Neural cell (in vitro differentiated cells): ENCODE results near the gene C4BPA. TPM values are rescaled to one million over a fixed set of nuclear protein-coding genes. Genes with fewer than 3 reads are reported as not detected.

Source experiments
- H2AFZ ChIP-seq: fragments of 200-600, 300-800 bp; sonication (generic), shearing (Covaris generic); 2 replicates; pipeline ENCODE4 v1.6.0; 2014; ENCODE audit warnings: low read depth, mild to moderate bottlenecking, antibody characterized with exemption, low read length, moderate library complexity
- H3F3A ChIP-seq: fragments of 200-600 bp; shearing (Covaris generic); 2 replicates; pipeline ENCODE4 v1.6.1; 2016; ENCODE audit warnings: mild to moderate bottlenecking, moderate library complexity, mixed read lengths, antibody characterized with exemption, low read length; ENCODE audit not compliant: insufficient read depth, poor library complexity, severe bottlenecking
- H3K27ac ChIP-seq: fragments of 200-600, 300-800 bp; sonication (generic), shearing (Covaris generic); 2 replicates; pipeline ENCODE4 v1.5.1; 2014; ENCODE audit warnings: mild to moderate bottlenecking, low read length, moderate library complexity
- H3K27me3 ChIP-seq: fragments of 300-800, 200-600 bp; sonication (generic), shearing (Covaris generic); 2 replicates; pipeline ENCODE4 v1.6.0; 2014; ENCODE audit warnings: mild to moderate bottlenecking, low read depth, low read length, moderate library complexity; ENCODE audit not compliant: insufficient read depth
- H3K36me3 ChIP-seq: fragments of 300-800, 200-600 bp; sonication (generic), shearing (Covaris generic); 2 replicates; pipeline ENCODE4 v1.5.1; 2014; ENCODE audit warnings: mild to moderate bottlenecking, antibody characterized with exemption, low read length, moderate library complexity; ENCODE audit not compliant: insufficient read depth
- H3K4me2 ChIP-seq: fragments of 300-800, 200-600 bp; sonication (generic), shearing (Covaris generic); 2 replicates; pipeline ENCODE4 v1.6.0; 2014; ENCODE audit warnings: mild to moderate bottlenecking, low read length
- H3K4me3 ChIP-seq: fragments of 300-800, 200-600 bp; sonication (generic), shearing (Covaris generic); 2 replicates; pipeline ENCODE4 v1.5.1; 2014; ENCODE audit warnings: mild to moderate bottlenecking, low read length, moderate library complexity
- H3K79me2 ChIP-seq: fragments of 200-600 bp; shearing (Covaris generic); replicated peaks from 2 replicates; pipeline ENCODE4 v1.6.0; 2014; ENCODE audit warnings: mild to moderate bottlenecking, low read length, moderate library complexity; ENCODE audit not compliant: insufficient read depth
- H3K9ac ChIP-seq: fragments of 300-800, 200-600 bp; sonication (generic), shearing (Covaris generic); 2 replicates; pipeline ENCODE4 v1.6.1; 2016; ENCODE audit warnings: mild to moderate bottlenecking, low read length, mixed read lengths
- H3K9me2 ChIP-seq: fragments of 200-600 bp; shearing (Covaris generic); 2 replicates; pipeline ENCODE4 v1.6.1; 2016; ENCODE audit warnings: mild to moderate bottlenecking, low read length, mixed read lengths; ENCODE audit not compliant: insufficient read depth
- H3K9me3 ChIP-seq: fragments of 200-600, 300-800 bp; sonication (generic), shearing (Covaris generic); 2 replicates; pipeline ENCODE4 v1.6.1; 2016; ENCODE audit warnings: mild to moderate bottlenecking, mixed run types, low read length, moderate library complexity, mixed read lengths
- H4K20me1 ChIP-seq: fragments of 200-600 bp; shearing (Covaris generic); 2 replicates; pipeline ENCODE4 v1.6.1; 2016; ENCODE audit warnings: mild to moderate bottlenecking, mixed run types; ENCODE audit not compliant: insufficient read depth
- TAF1 ChIP-seq: IDR thresholded peaks from 2 replicates; pipeline ENCODE4 v1.6.1; 2012; ENCODE audit warnings: low read depth
- polyA plus RNA-seq: library from polyadenylated mRNA; depleted of rRNA; stranded (reverse); fragments of >200 nt; gene quantifications from 2 replicates; pipeline ENCODE4 v1.2.3, GENCODE V29; 2014
- small RNA-seq, 3 experiments: library from RNA; depleted of rRNA; stranded (forward); fragments of <200 nt; gene quantifications; one replicate each; pipeline ENCODE3, GENCODE V24; 2012

Gene C4BPA
- polyA plus RNA-seq, 1 donor from 2014 or later, result not detected

- H3K27me3 ChIP-seq, result no peaks in the 10 kb centered on the region
- no peaks in the 10 kb centered on the region for H3K79me2 ChIP-seq
- H2AFZ ChIP-seq, result no peak overlapping the region
- no peak for TF ChIP-seq TAF1
- no peak overlapping the region for H3K9ac ChIP-seq
- H3K9me2 ChIP-seq, result no peaks in the 10 kb centered on the region
- no peak overlapping the region for H3K4me3 ChIP-seq
- H3K36me3 ChIP-seq, result no peaks in the 10 kb centered on the region
- H3K4me2 ChIP-seq, result no peak overlapping the region
- no peaks in the 10 kb centered on the region for H3F3A ChIP-seq
- H3K9me3 ChIP-seq, result no peaks in the 10 kb centered on the region
- H4K20me1 ChIP-seq, result no peaks in the 10 kb centered on the region
- H3K27ac ChIP-seq, result no peak overlapping the region
Measured at GRCh38 chr1:207194197-207194596, 90.2 kb downstream of the C4BPA start.

Small RNA genes lying within 50 kb of the gene (small RNA-seq; reads per million reads assigned to genes)
- gene AL445493.1, result 0 reads per million in 3 experiments

Other genes with a start within 250 kb of the C4BPA start
- not detected in 2 replicates for gene IL20, start 238.6 kb upstream of the C4BPA start, polyA plus RNA-seq
- not detected in 2 replicates for gene IL24, start 206.8 kb upstream of the C4BPA start, polyA plus RNA-seq
- not detected in 2 replicates for gene FCMR, start 182.3 kb upstream of the C4BPA start, polyA plus RNA-seq
- gene PIGR, start 157.8 kb upstream of the C4BPA start, polyA plus RNA-seq, result not detected in 2 replicates
- gene FCAMR, start 133.8 kb upstream of the C4BPA start, polyA plus RNA-seq, result not detected in 2 replicates
- gene C1orf116, start 71.5 kb upstream of the C4BPA start, polyA plus RNA-seq, result not detected in 2 replicates
- 9.3 and 9.9 TPM in 2 replicates for gene YOD1, start 53.0 kb upstream of the C4BPA start, polyA plus RNA-seq
- gene PFKFB2, start 51.0 kb upstream of the C4BPA start, polyA plus RNA-seq, result 9.3 and 9.8 TPM in 2 replicates
- gene C4BPB, start 15.4 kb upstream of the C4BPA start, polyA plus RNA-seq, result not detected in 2 replicates
- 1.3 and 1.4 TPM in 2 replicates for gene CD55, start 217.4 kb downstream of the C4BPA start, polyA plus RNA-seq